Esophagus muscularis mucosa (tissue), 3 donors: ENCODE data around the gene VKORC1L1.
"Not testable (repeated sequence)": the region's sequence is repeated elsewhere in the genome, so short reads cannot be mapped to it uniquely, and the experiment has no call there.

Experiments
- POLR2A ChIP-seq: fragments of 450-650 bp; IDR thresholded peaks from one replicate; pipeline ENCODE4 v1.6.1; 2017; ENCODE audit warnings: antibody characterized with exemption, moderate library complexity, mild to moderate bottlenecking, low read depth
- POLR2AphosphoS5 ChIP-seq, 2 donors: sonication (generic); formaldehyde crosslinking; IDR thresholded peaks; one replicate each; pipeline ENCODE4 v1.6.1; 2017; ENCODE audit warnings: antibody characterized with exemption in 2 of 2
- TF ChIP-seq, protein P1 (sequence below), 3 experiments: fragments of 200-600 bp in 2 of 3; fragments of 450-650 bp in 1 of 3; sonication (generic) in 2 of 3; IDR thresholded peaks; one replicate each; pipeline ENCODE4 v1.5.1; 2017 to 2019; ENCODE audit warnings: antibody characterized with exemption in 3 of 3, mild to moderate bottlenecking in 2 of 3, moderate library complexity in 1 of 3

GRCh38 chr7:65879292-65880153 is 6.6 kb downstream of the VKORC1L1 start:
- TF ChIP-seq, protein P1, sequence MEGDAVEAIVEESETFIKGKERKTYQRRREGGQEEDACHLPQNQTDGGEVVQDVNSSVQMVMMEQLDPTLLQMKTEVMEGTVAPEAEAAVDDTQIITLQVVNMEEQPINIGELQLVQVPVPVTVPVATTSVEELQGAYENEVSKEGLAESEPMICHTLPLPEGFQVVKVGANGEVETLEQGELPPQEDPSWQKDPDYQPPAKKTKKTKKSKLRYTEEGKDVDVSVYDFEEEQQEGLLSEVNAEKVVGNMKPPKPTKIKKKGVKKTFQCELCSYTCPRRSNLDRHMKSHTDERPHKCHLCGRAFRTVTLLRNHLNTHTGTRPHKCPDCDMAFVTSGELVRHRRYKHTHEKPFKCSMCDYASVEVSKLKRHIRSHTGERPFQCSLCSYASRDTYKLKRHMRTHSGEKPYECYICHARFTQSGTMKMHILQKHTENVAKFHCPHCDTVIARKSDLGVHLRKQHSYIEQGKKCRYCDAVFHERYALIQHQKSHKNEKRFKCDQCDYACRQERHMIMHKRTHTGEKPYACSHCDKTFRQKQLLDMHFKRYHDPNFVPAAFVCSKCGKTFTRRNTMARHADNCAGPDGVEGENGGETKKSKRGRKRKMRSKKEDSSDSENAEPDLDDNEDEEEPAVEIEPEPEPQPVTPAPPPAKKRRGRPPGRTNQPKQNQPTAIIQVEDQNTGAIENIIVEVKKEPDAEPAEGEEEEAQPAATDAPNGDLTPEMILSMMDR (IDR thresholded peaks at IDR 0.05) = not testable (repeated sequence)
- not testable (repeated sequence) for TF ChIP-seq POLR2AphosphoS5 (IDR thresholded peaks at IDR 0.05); POLR2A
